GM12878 (cell line): ENCODE data around the gene TNNC2. TPM values are rescaled to one million over a fixed set of nuclear protein-coding genes. Genes with fewer than 3 reads are reported as not detected.

Experiments used
- ATAC-seq: fragments of 200-7000 bp; cut with Tn5 transposase; 3 replicates; pipeline ENCODE4 v1.9.1; 2020; ENCODE audit warnings: mild to moderate bottlenecking, moderate library complexity
- BruUV-seq: library from RNA; stranded (reverse); fragments of 400-500 nt; replicated peaks from 2 replicates; lab custom pipeline; 2021; lab: Mats Ljungman, UMichigan
- CTCF ChIA-PET: fragments of 300-600 bp; sonication (Branson Sonifier 250); formaldehyde crosslinking; extraction: SDS; loops from one replicate; lab custom pipeline; 2021; ENCODE audit warnings: inconsistent platforms; lab: Yijun Ruan, JAX
- POLR2A ChIA-PET: fragments of 350-600 bp; formaldehyde crosslinking; extraction: SDS; loops from one replicate; lab custom pipeline; 2021; ENCODE audit warnings: inconsistent platforms; lab: Charles Lee
- RAD21 ChIA-PET: fragments of 300-600 bp; sonication (Branson Sonifier 250); formaldehyde crosslinking; loops from one replicate; lab custom pipeline; 2023; ENCODE audit warnings: antibody characterized with exemption; ENCODE audit not compliant: unreplicated experiment; lab: Charles Lee
- SMC1A ChIA-PET: fragments of 300-600 bp; sonication (Branson Sonifier 250); formaldehyde crosslinking; loops from one replicate; lab custom pipeline; 2023; ENCODE audit not compliant: unreplicated experiment, uncharacterized antibody; lab: Charles Lee
- DNase-seq: peaks from one replicate; pipeline ENCODE4 v3.0.0-alpha.2; 2011; ENCODE audit warnings: low read depth, low spot score
- FAIRE-seq: peaks from 3 replicates; lab custom pipeline; 2011; peaks lifted over from hg19 to GRCh38; lab: Jason Lieb, UNC
- H2AFZ ChIP-seq: 2 replicates; pipeline ENCODE4 v1.6.0; 2011; ENCODE audit warnings: low read depth, low read length, control low read depth; ENCODE audit not compliant: control insufficient read depth
- H3K27ac ChIP-seq: 2 replicates; pipeline ENCODE4 v1.5.1; 2011; ENCODE audit warnings: control low read depth; ENCODE audit not compliant: control insufficient read depth, insufficient read depth
- H3K27me3 ChIP-seq, 2 experiments: replicated peaks in 1 of 2; 2 replicates each; pipeline versions ENCODE4 v1.6.0 to v1.6.1; 2011; ENCODE audit warnings: low read length in 1 of 2; ENCODE audit not compliant: control insufficient read depth in 2 of 2, insufficient read depth in 2 of 2
- H3K36me3 ChIP-seq, 2 experiments: 2 replicates each; pipeline ENCODE4 v1.5.1; 2011; ENCODE audit warnings: low read length in 1 of 2; ENCODE audit not compliant: control insufficient read depth in 2 of 2, insufficient read depth in 2 of 2
- H3K4me1 ChIP-seq: 2 replicates; pipeline ENCODE4 v1.6.1; 2011; ENCODE audit warnings: mild to moderate bottlenecking, low read length, moderate library complexity, mixed read lengths; ENCODE audit not compliant: control insufficient read depth, insufficient read depth
- H3K4me2 ChIP-seq: 2 replicates; pipeline ENCODE4 v1.6.0; 2011; ENCODE audit warnings: control low read depth; ENCODE audit not compliant: control insufficient read depth, insufficient read depth
- H3K4me3 ChIP-seq: fragments of 200-600 bp; sonication (generic); 2 replicates; pipeline ENCODE4 v1.5.1; 2016
- H3K79me2 ChIP-seq: 2 replicates; pipeline ENCODE4 v1.6.0; 2011; ENCODE audit warnings: low read length; ENCODE audit not compliant: control insufficient read depth, insufficient read depth
- H3K9ac ChIP-seq: 2 replicates; pipeline ENCODE4 v1.8.0; 2011; ENCODE audit warnings: low read length, control low read depth, mixed read lengths; ENCODE audit not compliant: control insufficient read depth, insufficient read depth
- H3K9me3 ChIP-seq: replicated peaks from 3 replicates; pipeline ENCODE4 v1.5.1; 2011; ENCODE audit warnings: mild to moderate bottlenecking, low read length; ENCODE audit not compliant: control insufficient read depth, insufficient read depth
- H4K20me1 ChIP-seq: 2 replicates; pipeline ENCODE4 v1.6.0; 2011; ENCODE audit not compliant: control insufficient read depth, insufficient read depth
- CREB1 ChIP-seq: IDR thresholded peaks from 2 replicates; pipeline ENCODE4 v1.6.1; 2012; ENCODE audit warnings: low read depth, mild to moderate bottlenecking, inconsistent platforms
- DPF2 ChIP-seq: fragments of 450-650 bp; IDR thresholded peaks from 2 replicates; pipeline ENCODE4 v1.6.1; 2017; ENCODE audit warnings: mild to moderate bottlenecking
- GABPA ChIP-seq: IDR thresholded peaks from 2 replicates; pipeline ENCODE4 v1.6.1; 2014; ENCODE audit warnings: antibody characterized with exemption, low read depth, mild to moderate bottlenecking, inconsistent platforms
- MTA3 ChIP-seq: IDR thresholded peaks from 2 replicates; pipeline ENCODE4 v1.6.1; 2012; ENCODE audit warnings: low read length, inconsistent platforms, borderline replicate concordance
- RB1 ChIP-seq: fragments of 450-650 bp; formaldehyde crosslinking; IDR thresholded peaks from 2 replicates; pipeline ENCODE4 v1.6.1; 2017; ENCODE audit warnings: mild to moderate bottlenecking, borderline replicate concordance
- WGBS: methylation state at CpG from one replicate; pipeline ENCODE4 v1.1.6; 2016; ENCODE audit warnings: low lambda C conversion rate; ENCODE audit not compliant: insufficient replicate concordance, insufficient coverage; ENCODE audit errors: missing lambda C conversion rate; 5-methylcytosine and 5-hydroxymethylcytosine counted together
- in situ Hi-C: fragments of 300-500 bp; cut with MboI; formaldehyde crosslinking; loops from 9 replicates; pipeline ENCODE4 v1.14.3; 2018; ENCODE audit warnings: mixed read lengths
- intact Hi-C: fragments of 100-400 bp; cut with micrococcal nuclease; formaldehyde crosslinking; loops from one replicate; pipeline ENCODE4 v1.14.2; 2022; ENCODE audit not compliant: unreplicated experiment
- polyA plus RNA-seq, 11 experiments: library from polyadenylated mRNA; depleted of rRNA in 4 of 11; unstranded in 6 of 11; stranded (reverse) in 5 of 11; fragments of >200 nt; fragmentation: Nextera tagmentation in 4 of 11; fragmentation: Illumina TruSeq in 1 of 11; extraction: Ambion mirVana in 4 of 11; extraction: Trizol in 1 of 11; gene quantifications; 1 replicate in 1 of 11; 2 replicates in 10 of 11; pipeline versions ENCODE4 v1.2.1 to v1.2.3, GENCODE V29; 2011 to 2016; ENCODE audit warnings: inconsistent platforms in 2 of 11, missing spikeins in 2 of 11, low read depth in 1 of 11
- total RNA-seq, 4 experiments: library from RNA; depleted of rRNA in 3 of 4; stranded (reverse); fragments of >200 nt in 3 of 4; fragmentation: Illumina TruSeq in 1 of 4; extraction: Trizol in 1 of 4; gene quantifications; 2 replicates each; pipeline versions ENCODE4 v1.2.1 to v1.2.3, GENCODE V29; 2013 to 2021
- TF ChIP-seq, protein P1 (sequence below): IDR thresholded peaks from 2 replicates; pipeline ENCODE4 v1.6.1; 2012; ENCODE audit warnings: low read length, inconsistent platforms
- TF ChIP-seq, protein P2 (sequence below): fragments of 450-650 bp; IDR thresholded peaks from 2 replicates; pipeline ENCODE4 v1.6.1; 2018; ENCODE audit warnings: borderline replicate concordance, mild to moderate bottlenecking; ENCODE audit not compliant: partially characterized antibody

Gene TNNC2
- total and polyA plus RNA-seq, 10 of the 15 experiments (the other 5 are each of a cell fraction or from before 2014, with no cell fraction given) = 0.37 TPM; not detected in 9

DNA sequence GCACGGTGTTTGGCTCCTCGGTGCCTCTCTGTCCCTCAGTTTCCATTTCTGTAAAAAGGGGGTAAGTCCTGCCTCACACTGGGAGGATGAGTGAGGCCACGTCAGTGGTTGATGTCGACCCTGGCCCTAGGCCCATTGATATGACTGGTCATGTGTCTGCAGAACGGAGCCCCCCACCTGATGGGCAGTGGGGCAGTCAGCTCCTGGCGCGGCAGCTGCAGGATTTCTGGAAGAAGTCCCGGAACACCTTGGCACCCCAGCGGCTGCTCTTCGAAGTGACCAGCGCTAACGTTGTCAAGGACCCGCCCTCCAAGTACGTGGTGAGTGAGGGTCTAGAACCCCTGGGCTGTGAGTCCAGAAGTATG, 7.7 kb upstream of the TNNC2 start:
- Histone ChIP-seq H3K79me2 (no peaks in the 10 kb centered on the region), H3K27me3 (no peaks in the 10 kb centered on the region), H3K36me3 (no peaks in the 10 kb centered on the region), H3K27ac (no peak overlapping the region), H3K4me2 (peak overlapping the region; percentile 99; the same call in 1 of the 2 replicates), H4K20me1 (no peaks in the 10 kb centered on the region), H3K4me3 (no peak overlapping the region), H3K4me1 (peaks cover 3% of the 10 kb centered on the region), H2AFZ (no peak overlapping the region), H3K9ac (no peak overlapping the region), H3K9me3 (no peaks in the 10 kb centered on the region)
- RAD21 ChIA-PET = no interaction called here
- no peak for FAIRE-seq
- intact Hi-C loops (no loop called here), in situ Hi-C loops (no loop called here)
- no peak for ATAC-seq
- SMC1A ChIA-PET = no interaction called here
- POLR2A ChIA-PET = no interaction called here
- BruUV-seq = no TSS peak
- DNase-seq = no peak
- TF ChIP-seq, protein P1, sequence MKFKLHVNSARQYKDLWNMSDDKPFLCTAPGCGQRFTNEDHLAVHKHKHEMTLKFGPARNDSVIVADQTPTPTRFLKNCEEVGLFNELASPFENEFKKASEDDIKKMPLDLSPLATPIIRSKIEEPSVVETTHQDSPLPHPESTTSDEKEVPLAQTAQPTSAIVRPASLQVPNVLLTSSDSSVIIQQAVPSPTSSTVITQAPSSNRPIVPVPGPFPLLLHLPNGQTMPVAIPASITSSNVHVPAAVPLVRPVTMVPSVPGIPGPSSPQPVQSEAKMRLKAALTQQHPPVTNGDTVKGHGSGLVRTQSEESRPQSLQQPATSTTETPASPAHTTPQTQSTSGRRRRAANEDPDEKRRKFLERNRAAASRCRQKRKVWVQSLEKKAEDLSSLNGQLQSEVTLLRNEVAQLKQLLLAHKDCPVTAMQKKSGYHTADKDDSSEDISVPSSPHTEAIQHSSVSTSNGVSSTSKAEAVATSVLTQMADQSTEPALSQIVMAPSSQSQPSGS = no peak
- TF ChIP-seq DPF2 (no peak), CREB1 (no peak), RB1 (no peak), GABPA (no peak), MTA3 (no peak)
- TF ChIP-seq, protein P2, sequence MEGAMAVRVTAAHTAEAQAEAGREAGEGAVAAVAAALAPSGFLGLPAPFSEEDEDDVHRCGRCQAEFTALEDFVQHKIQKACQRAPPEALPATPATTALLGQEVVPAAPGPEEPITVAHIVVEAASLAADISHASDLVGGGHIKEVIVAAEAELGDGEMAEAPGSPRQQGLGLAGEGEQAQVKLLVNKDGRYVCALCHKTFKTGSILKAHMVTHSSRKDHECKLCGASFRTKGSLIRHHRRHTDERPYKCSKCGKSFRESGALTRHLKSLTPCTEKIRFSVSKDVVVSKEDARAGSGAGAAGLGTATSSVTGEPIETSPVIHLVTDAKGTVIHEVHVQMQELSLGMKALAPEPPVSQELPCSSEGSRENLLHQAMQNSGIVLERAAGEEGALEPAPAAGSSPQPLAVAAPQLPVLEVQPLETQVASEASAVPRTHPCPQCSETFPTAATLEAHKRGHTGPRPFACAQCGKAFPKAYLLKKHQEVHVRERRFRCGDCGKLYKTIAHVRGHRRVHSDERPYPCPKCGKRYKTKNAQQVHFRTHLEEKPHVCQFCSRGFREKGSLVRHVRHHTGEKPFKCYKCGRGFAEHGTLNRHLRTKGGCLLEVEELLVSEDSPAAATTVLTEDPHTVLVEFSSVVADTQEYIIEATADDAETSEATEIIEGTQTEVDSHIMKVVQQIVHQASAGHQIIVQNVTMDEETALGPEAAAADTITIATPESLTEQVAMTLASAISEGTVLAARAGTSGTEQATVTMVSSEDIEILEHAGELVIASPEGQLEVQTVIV = no peak
- 91% methylated on average over 14 of the region's 14 CpGs for WGBS
- CTCF ChIA-PET = interaction anchor here (1.6 kb wide), 1 partner anchor 17 kb away, joined by 4 read pairs; no protein-coding TSS in a partner anchor
